Vein endothelial cell (primary cell): ENCODE data around the gene GAL3ST2. TPM values are rescaled to one million over a fixed set of nuclear protein-coding genes. Genes with fewer than 3 reads are reported as not detected.

Source experiments
- total RNA-seq: library from RNA; depleted of rRNA; stranded (reverse); fragments of >200 nt; gene quantifications from 2 replicates; pipeline ENCODE4 v1.2.3, GENCODE V29; 2012

GAL3ST2 gene
- not detected in 2 replicates for total RNA-seq

DNA sequence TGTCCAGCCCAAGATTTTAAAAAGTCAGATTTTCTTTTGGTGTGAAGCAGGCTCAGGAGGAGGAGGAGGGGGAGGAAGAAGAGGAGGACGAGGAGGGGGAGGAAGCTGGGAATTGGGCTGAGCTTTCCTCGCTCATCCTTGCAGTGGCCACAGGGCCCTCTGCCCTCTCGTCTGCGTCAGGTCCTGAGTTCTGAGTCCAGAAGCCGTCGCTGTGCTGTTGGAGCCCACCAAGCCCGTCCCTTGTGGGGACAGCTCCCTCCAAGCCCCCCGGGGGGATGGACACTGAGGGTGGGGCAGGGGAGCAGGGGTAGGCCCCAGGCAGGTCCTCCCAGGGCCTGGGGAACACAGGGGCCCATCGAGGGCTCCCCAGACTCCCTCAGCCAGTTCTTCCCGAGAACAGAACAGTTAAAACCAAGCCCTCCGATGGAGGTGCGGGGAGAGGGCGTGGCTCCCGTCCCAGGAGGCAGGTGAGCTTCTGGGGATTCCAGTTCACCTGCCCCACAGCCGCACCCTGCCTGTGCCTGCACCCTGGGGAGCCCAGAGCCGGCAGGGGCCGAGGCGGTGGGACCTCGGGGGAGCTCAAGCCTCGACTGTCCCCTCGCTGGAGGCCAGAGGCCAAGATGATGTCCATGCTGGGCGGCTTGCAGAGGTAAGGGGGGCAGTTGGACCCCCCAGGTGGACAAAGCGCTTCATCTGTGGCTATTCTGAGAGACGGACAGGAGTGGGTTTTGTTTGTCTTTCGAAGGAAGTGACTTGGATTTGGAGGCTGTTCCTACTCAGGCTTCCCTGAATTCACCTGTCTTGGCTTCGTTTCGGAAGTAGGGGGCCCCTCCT, at the start of gene GAL3ST2:
Gene GAL3ST2, plus strand, starts transcription at position 487 of the 834 bp plus-strand sequence. Its CDS starts 134 bp downstream, at position 621.

DNA sequence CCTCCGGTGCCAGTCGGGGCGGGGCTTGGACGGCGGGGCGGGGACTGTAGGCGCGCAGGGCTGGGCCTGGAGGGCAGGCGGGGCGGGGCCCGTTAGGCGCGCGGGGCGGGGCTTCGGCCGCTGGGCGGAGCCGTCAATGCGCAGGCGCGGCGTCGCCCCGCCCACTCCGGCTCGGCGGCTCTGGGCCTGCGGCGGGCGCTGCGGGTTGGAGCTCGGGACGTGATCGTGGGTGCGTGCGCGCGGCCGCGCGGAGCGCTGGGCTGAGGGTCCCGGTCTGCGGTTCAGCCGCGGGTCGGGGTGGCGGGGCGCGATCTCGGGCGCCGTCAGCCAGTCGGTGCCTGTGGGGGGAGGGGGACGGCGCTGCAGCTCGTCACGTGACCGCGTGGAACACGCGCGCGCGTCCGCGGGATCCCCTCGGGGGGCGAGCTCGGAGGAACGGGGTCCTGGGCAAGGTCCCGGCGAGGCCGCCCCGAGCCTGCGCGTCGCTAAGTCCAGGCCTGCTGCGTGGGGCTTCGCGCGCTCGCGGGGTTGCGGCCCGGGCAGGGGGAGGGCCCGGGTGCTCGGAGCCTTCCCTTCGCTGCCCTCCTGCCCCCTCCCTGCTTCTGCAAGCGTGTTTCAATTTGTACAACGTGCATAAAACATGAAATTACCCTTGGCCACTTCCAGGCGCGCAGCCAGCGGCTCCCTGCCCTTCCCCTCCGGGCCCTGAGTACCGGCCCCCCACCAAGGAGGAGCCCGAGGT, 42.0 kb upstream of the GAL3ST2 start, which contains the start of gene D2HGDH:
Gene D2HGDH, plus strand, starts transcription at position 164 of the 742 bp plus-strand sequence. CDS start 595 bp downstream, outside the sequence.

DNA sequence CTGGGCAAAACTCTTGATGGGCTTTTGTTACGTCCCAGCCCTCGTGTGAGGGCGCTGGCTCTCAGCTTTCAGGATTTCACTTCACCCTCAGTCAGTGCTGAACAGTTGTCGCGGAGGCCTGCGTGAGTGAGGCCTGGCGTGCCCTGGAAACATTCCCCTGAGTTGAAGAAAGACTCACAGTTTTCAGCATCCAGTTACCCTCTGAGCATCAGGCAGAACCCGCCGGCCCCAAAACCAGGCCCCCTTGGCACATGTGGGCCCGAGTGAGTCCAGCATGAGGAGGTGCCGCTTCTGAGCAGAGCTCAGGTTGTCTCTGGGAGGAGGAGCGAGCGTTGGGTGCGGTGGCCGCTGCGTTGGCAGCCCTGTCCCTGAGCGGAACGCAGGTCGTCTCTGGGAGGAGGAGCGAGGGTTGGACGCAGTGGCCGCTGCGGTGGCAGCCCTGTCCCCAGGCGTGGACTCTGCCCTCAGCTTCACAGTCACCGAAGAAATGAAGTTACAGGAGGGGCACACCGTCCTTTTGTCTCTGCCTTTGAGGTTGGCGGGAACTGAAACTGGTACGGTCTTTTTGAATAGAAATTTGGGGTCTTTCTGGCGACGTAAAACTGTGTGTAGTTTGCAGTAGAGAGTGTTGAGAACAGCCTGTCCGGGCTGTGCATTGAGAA, 32.2 kb downstream of the GAL3ST2 start, which contains the start of gene NEU4:
Gene NEU4, plus strand, starts transcription at position 473 of the 662 bp plus-strand sequence. CDS start 5,292 bp downstream, outside the sequence.

Other genes starting within 250 kb of the GAL3ST2 start
- gene BOK, start 218.1 kb upstream of the GAL3ST2 start, total RNA-seq, result 59.5 and 127 TPM in 2 replicates
- gene THAP4, start 139.7 kb upstream of the GAL3ST2 start, total RNA-seq, result 49.5 and 57.2 TPM in 2 replicates
- 72.5 and 80.1 TPM in 2 replicates for gene ATG4B, start 139.1 kb upstream of the GAL3ST2 start, total RNA-seq
- gene DTYMK, start 90.0 kb upstream of the GAL3ST2 start, total RNA-seq, result 37.2 and 46.5 TPM in 2 replicates
- 13.7 and 19.3 TPM in 2 replicates for gene ING5, start 74.8 kb upstream of the GAL3ST2 start, total RNA-seq
- gene D2HGDH, start 42.2 kb upstream of the GAL3ST2 start, total RNA-seq, result 11.0 and 14.0 TPM in 2 replicates
- gene NEU4, start 32.4 kb downstream of the GAL3ST2 start, total RNA-seq, result not detected in 2 replicates
- gene PDCD1, start 82.1 kb downstream of the GAL3ST2 start, total RNA-seq, result not detected in 2 replicates
- not detected in 2 replicates for gene RTP5, start 92.9 kb downstream of the GAL3ST2 start, total RNA-seq